Karpas-422 (cell line): ENCODE measurements around the gene ZNF8. TPM values are rescaled to one million over a fixed set of nuclear protein-coding genes. Genes with fewer than 3 reads are reported as not detected.
A peak's percentile ranks its signal among the peaks of the same experiment; 100 is the strongest.
"Not testable (repeated sequence)": the region's sequence is repeated elsewhere in the genome, so short reads cannot be mapped to it uniquely, and the experiment has no call there.

Source experiments
- DNase-seq: peaks from one replicate; pipeline ENCODE4 v3.0.0-alpha.2; 2015
- H2AFZ ChIP-seq: fragments of 200-600 bp; sonication (generic); 2 replicates; pipeline ENCODE4 v1.6.1; 2014; ENCODE audit warnings: antibody characterized with exemption, low read length, mixed read lengths
- H3K27ac ChIP-seq: fragments of 200-600 bp; sonication (generic); 2 replicates; pipeline ENCODE4 v1.5.1; 2014; ENCODE audit warnings: mild to moderate bottlenecking, low read length, moderate library complexity
- H3K27me3 ChIP-seq: fragments of 200-600 bp; sonication (generic); 2 replicates; pipeline ENCODE4 v1.6.1; 2014; ENCODE audit warnings: low read length, mixed read lengths
- H3K36me3 ChIP-seq: fragments of 200-600 bp; sonication (generic); 2 replicates; pipeline ENCODE4 v1.6.1; 2014; ENCODE audit warnings: low read length, mixed read lengths; ENCODE audit not compliant: insufficient read depth
- H3K4me1 ChIP-seq: fragments of 200-600 bp; sonication (generic); 2 replicates; pipeline ENCODE4 v1.6.1; 2014; ENCODE audit warnings: mild to moderate bottlenecking, low read length, mixed read lengths
- H3K4me2 ChIP-seq: fragments of 200-600 bp; sonication (generic); 2 replicates; pipeline ENCODE4 v1.6.1; 2014; ENCODE audit warnings: low read length, low read depth, mild to moderate bottlenecking; ENCODE audit not compliant: poor library complexity, severe bottlenecking
- H3K4me3 ChIP-seq: fragments of 200-600 bp; sonication (generic); 2 replicates; pipeline ENCODE4 v1.5.1; 2014; ENCODE audit warnings: mild to moderate bottlenecking, antibody characterized with exemption, low read length, mixed read lengths
- H3K79me2 ChIP-seq: fragments of 200-600 bp; sonication (generic); 2 replicates; pipeline ENCODE4 v1.6.1; 2014; ENCODE audit warnings: mild to moderate bottlenecking, low read length, mixed read lengths
- H3K9ac ChIP-seq: fragments of 200-600 bp; sonication (generic); 2 replicates; pipeline ENCODE4 v1.6.0; 2014; ENCODE audit warnings: low read length
- H3K9me2 ChIP-seq: fragments of 200-600 bp; sonication (generic), shearing (Covaris generic); replicated peaks from 2 replicates; pipeline ENCODE4 v1.6.0; 2014; ENCODE audit warnings: mild to moderate bottlenecking, low read length, moderate library complexity; ENCODE audit not compliant: insufficient read depth
- H3K9me3 ChIP-seq: fragments of 300-700, 200-600 bp; sonication (generic); 2 replicates; pipeline ENCODE4 v1.6.1; 2014; ENCODE audit warnings: low read length, mixed read lengths
- H4K20me1 ChIP-seq: fragments of 200-600 bp; sonication (generic); 2 replicates; pipeline ENCODE4 v1.6.1; 2014; ENCODE audit warnings: mild to moderate bottlenecking, antibody characterized with exemption, low read length, low read depth; ENCODE audit not compliant: insufficient read depth
- small RNA-seq: library from RNA; depleted of rRNA; stranded (forward); fragments of <200 nt; gene quantifications from one replicate; pipeline ENCODE3, GENCODE V24; 2014
- total RNA-seq: library from RNA; depleted of rRNA; stranded (reverse); fragments of >200 nt; shearing (Covaris generic); gene quantifications from 2 replicates; pipeline ENCODE4 v1.2.3, GENCODE V29; 2014; ENCODE audit warnings: low replicate concordance; rRNA removed

Gene ZNF8
- total RNA-seq, 1 experiment from 2014 or later = 14.8 TPM

GRCh38 chr19:58348080-58348479, 69.3 kb downstream of the ZNF8 start:
- peak overlapping the region; percentile 88 for H3K4me3 ChIP-seq
- DNase-seq, H3K36me3 ChIP-seq, H3K27me3 ChIP-seq, H3K9me2 ChIP-seq, H4K20me1 ChIP-seq, H3K9me3 ChIP-seq, H3K27ac ChIP-seq: not testable (repeated sequence)
- H3K79me2 ChIP-seq = peaks cover 38% of the 10 kb centered on the region
- peak overlapping the region; percentile 62 for H2AFZ ChIP-seq
- peak overlapping the region; percentile 88 for H3K9ac ChIP-seq
- H3K4me2 ChIP-seq = peak overlapping the region; percentile 77
- peaks cover 22% of the 10 kb centered on the region for H3K4me1 ChIP-seq

GRCh38 chr19:58349590-58349989, 70.8 kb downstream of the ZNF8 start:
- Histone ChIP-seq H3K9me3 (no peaks in the 10 kb centered on the region), H3K27me3 (no peaks in the 10 kb centered on the region), H3K27ac (no peak overlapping the region), H3K79me2 (peaks cover 38% of the 10 kb centered on the region), H3K4me2 (peak overlapping the region; percentile 77), H3K4me3 (no peak overlapping the region), H4K20me1 (no peaks in the 10 kb centered on the region), H3K4me1 (peaks cover 22% of the 10 kb centered on the region), H3K36me3 (no peaks in the 10 kb centered on the region), H3K9me2 (no peaks in the 10 kb centered on the region), H3K9ac (no peak overlapping the region), H2AFZ (no peak overlapping the region)
- no peak for DNase-seq

- Histone ChIP-seq H3K9me2 (no peaks in the 10 kb centered on the region), H3K9ac (no peak overlapping the region), H3K36me3 (no peaks in the 10 kb centered on the region), H3K4me2 (no peak overlapping the region), H3K4me3 (no peak overlapping the region), H3K27ac (no peak overlapping the region), H2AFZ (no peak overlapping the region), H3K9me3 (no peaks in the 10 kb centered on the region), H3K27me3 (no peaks in the 10 kb centered on the region), H3K4me1 (peaks cover 22% of the 10 kb centered on the region), H4K20me1 (no peaks in the 10 kb centered on the region), H3K79me2 (peaks cover 38% of the 10 kb centered on the region)
- DNase-seq = no peak
Observed at GRCh38 chr19:58350001-58350861, 71.5 kb downstream of the ZNF8 start.

GRCh38 chr19:58350871-58351557, 72.3 kb downstream of the ZNF8 start:
- Histone ChIP-seq H4K20me1 (no peaks in the 10 kb centered on the region), H3K4me2 (no peak overlapping the region), H3K4me1 (peaks cover 22% of the 10 kb centered on the region), H3K27me3 (no peaks in the 10 kb centered on the region), H3K4me3 (no peak overlapping the region), H3K79me2 (peaks cover 34% of the 10 kb centered on the region), H2AFZ (no peak overlapping the region), H3K9ac (no peak overlapping the region), H3K27ac (no peak overlapping the region), H3K9me2 (no peaks in the 10 kb centered on the region), H3K36me3 (no peaks in the 10 kb centered on the region), H3K9me3 (no peaks in the 10 kb centered on the region)
- no peak for DNase-seq

GRCh38 chr19:58351558-58351878, 72.8 kb downstream of the ZNF8 start:
- H3K9ac ChIP-seq = no peak overlapping the region
- H3K79me2 ChIP-seq = peaks cover 32% of the 10 kb centered on the region
- H3K36me3 ChIP-seq = no peaks in the 10 kb centered on the region
- H3K9me2 ChIP-seq = no peaks in the 10 kb centered on the region
- H2AFZ ChIP-seq = no peak overlapping the region
- H4K20me1 ChIP-seq = no peaks in the 10 kb centered on the region
- no peak overlapping the region for H3K27ac ChIP-seq
- H3K27me3 ChIP-seq = no peaks in the 10 kb centered on the region
- H3K4me3 ChIP-seq = no peak overlapping the region
- peaks cover 22% of the 10 kb centered on the region for H3K4me1 ChIP-seq
- H3K9me3 ChIP-seq = no peaks in the 10 kb centered on the region
- DNase-seq = no peak
- no peak overlapping the region for H3K4me2 ChIP-seq

GRCh38 chr19:58351990-58352755, 73.4 kb downstream of the ZNF8 start:
- no peak overlapping the region for H2AFZ ChIP-seq
- peaks cover 15% of the 10 kb centered on the region for H3K4me1 ChIP-seq
- H3K27ac ChIP-seq = no peak overlapping the region
- H3K79me2 ChIP-seq = peaks cover 27% of the 10 kb centered on the region
- H4K20me1 ChIP-seq = no peaks in the 10 kb centered on the region
- no peaks in the 10 kb centered on the region for H3K36me3 ChIP-seq
- no peak for DNase-seq
- H3K9me2 ChIP-seq = no peaks in the 10 kb centered on the region
- no peaks in the 10 kb centered on the region for H3K9me3 ChIP-seq
- H3K27me3 ChIP-seq = no peaks in the 10 kb centered on the region
- H3K4me2 ChIP-seq = no peak overlapping the region
- H3K4me3 ChIP-seq = no peak overlapping the region
- H3K9ac ChIP-seq = no peak overlapping the region

Small RNA genes within 50 kb of the gene (small RNA-seq; reads per million reads assigned to genes)
- gene MIR6806 = 0.12 reads per million

Other genes starting within 250 kb of the ZNF8 start
- gene ZSCAN1, start 244.9 kb upstream of the ZNF8 start, total RNA-seq = not detected in 2 replicates
- not detected in 2 replicates for gene ZNF135, start 219.7 kb upstream of the ZNF8 start, total RNA-seq
- not detected in 2 replicates for gene ZSCAN18, start 180.7 kb upstream of the ZNF8 start, total RNA-seq
- gene ZNF329, start 128.2 kb upstream of the ZNF8 start, total RNA-seq = 7.8 and 9.1 TPM in 2 replicates
- 14.1 and 27.9 TPM in 2 replicates for gene ZNF274, start 95.9 kb upstream of the ZNF8 start, total RNA-seq
- 111 and 129 TPM in 2 replicates for gene ZNF544, start 50.0 kb upstream of the ZNF8 start, total RNA-seq
- 94.2 and 129 TPM in 2 replicates for gene ERVK3-1, start 26.4 kb downstream of the ZNF8 start, total RNA-seq
- gene ZSCAN22, start 48.0 kb downstream of the ZNF8 start, total RNA-seq = 5.1 and 5.3 TPM in 2 replicates
- 52.9 and 85.4 TPM in 2 replicates for gene A1BG, start 74.5 kb downstream of the ZNF8 start, total RNA-seq
- 1.1 and 3.0 TPM in 2 replicates for gene ZNF497, start 83.8 kb downstream of the ZNF8 start, total RNA-seq
- 0.75 and 2.4 TPM in 2 replicates for gene ZNF837, start 102.1 kb downstream of the ZNF8 start, total RNA-seq
- gene RPS5, start 108.3 kb downstream of the ZNF8 start, total RNA-seq = 6,081 and 7,190 TPM in 2 replicates
- gene RNF225, start 116.7 kb downstream of the ZNF8 start, total RNA-seq = 0.90 and 0.97 TPM in 2 replicates
- gene ZNF584, start 129.7 kb downstream of the ZNF8 start, total RNA-seq = 21.1 and 31.6 TPM in 2 replicates
- gene ZNF132, start 161.2 kb downstream of the ZNF8 start, total RNA-seq = not detected in 2 replicates
- gene ZNF324B, start 172.7 kb downstream of the ZNF8 start, total RNA-seq = 21.2 and 22.5 TPM in 2 replicates
- gene ZNF324, start 188.1 kb downstream of the ZNF8 start, total RNA-seq = 10.4 and 29.1 TPM in 2 replicates
- 11.8 and 20.6 TPM in 2 replicates for gene ZNF446, start 197.4 kb downstream of the ZNF8 start, total RNA-seq
- gene SLC27A5, start 233.0 kb downstream of the ZNF8 start, total RNA-seq = 1.2 and 10.0 TPM in 2 replicates
- 2.0 and 4.7 TPM in 2 replicates for gene ZBTB45, start 240.9 kb downstream of the ZNF8 start, total RNA-seq